ENCODE data around the gene HLA-DQB2.

HLA-DQB2 gene

DNA sequence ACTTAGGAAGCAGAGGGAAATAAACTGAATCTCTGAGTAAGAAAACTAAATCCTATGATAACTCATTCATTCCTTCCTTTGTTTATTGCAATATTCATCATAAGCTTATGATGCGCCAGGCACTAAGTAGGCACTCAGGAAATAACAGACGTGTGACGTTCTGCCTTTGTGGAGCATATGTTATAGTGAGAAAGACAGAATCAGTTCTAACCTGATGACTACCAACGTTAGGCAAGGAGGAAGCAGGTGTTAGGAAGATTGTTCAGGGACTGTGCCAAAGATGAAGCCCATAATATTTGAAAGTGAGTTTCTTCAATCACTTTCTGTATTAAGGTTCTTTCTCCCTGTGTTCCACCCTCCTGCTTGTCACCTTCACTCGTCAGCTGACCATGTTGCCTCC, 18.6 kb downstream of the HLA-DQB2 start:
- no peak for DNase-seq (ENCODE audit: low spot score)

DNA sequence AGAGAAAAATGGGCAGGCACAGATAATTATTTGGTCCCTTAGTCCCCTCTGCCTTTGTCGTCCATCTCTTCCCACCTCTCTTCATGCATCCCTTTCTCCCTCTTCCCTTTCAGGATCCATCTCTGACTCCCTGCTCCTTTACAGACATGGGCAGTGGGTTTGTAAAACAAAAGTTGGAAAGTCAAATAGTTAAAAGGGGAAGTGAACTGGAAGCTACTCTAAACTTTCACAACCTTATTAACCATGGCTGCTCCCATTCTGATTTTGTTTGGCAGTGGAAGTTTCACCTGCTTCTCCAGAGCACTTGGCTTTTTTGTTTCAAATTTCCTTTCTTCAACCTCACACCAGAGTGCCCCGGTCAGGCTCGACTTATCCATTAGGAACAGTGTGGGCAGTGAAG, 21.0 kb downstream of the HLA-DQB2 start:
- DNase-seq (ENCODE audit: low spot score), result no peak

DNA sequence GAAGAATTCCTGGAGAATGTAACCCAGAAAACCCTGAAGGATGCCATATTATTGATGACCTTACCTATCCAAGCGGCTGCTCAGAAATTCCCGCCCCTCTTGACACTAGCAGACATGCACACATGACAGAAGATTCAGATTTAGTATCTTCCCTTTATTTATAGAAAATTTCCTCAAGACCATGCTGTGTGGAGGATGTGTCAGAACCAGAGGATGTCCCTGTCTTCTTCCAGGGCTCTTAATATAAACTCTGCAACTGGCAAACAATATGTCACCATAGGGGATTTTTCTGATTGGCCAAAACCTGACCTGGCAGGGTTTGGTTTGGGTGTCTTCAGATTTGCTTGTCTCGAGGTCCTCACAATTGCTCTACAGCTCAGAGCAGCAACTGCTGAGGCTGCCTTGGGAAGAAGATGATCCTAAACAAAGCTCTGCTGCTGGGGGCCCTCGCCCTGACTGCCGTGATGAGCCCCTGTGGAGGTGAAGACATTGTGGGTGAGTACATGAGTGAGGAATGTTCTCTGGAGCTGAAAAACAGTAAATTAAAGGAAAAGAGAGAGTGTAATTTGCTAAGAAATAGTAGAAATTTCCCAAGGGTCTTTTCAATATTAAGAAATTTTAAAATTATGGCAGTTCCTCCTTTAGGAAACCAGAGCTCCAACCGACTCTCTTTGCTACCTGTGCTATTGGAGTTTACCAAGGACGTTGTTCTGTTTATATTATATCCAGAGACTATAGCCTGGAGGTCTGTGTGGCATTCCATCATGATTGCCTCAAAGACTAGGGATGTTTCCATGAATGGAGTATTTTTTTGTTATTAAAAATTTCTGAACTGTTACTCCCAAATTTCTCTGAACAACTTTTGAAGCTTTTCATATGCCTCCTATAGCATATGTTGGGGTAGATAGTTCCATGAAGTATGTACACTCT, 22.0 kb downstream of the HLA-DQB2 start, which contains the start of gene HLA-DQA2:
Gene HLA-DQA2, plus strand, starts transcription at position 361 of the 930 bp plus-strand sequence. Its CDS starts 53 bp downstream, at position 414.
- no peak for DNase-seq (ENCODE audit: low spot score)

DNA sequence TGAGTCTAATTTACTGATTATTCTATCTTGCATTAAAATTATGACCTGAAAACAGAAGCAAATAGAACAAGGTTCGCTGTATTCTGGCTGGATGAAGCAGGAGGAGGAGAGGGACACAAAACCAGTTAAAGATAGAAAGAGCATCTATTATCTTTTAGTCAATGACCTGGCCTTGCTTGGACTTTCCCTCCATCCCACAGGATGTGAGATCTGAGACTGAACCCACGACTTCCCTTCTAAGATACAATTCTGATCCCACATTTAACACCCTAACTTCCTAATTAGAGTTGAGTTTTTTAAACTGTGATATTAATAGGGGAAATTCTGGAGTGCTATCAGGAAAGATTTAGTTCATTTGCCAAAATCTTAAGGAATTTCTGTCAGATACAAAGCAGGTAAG, 25.2 kb downstream of the HLA-DQB2 start:
- DNase-seq (ENCODE audit: low spot score), result no peak

DNA sequence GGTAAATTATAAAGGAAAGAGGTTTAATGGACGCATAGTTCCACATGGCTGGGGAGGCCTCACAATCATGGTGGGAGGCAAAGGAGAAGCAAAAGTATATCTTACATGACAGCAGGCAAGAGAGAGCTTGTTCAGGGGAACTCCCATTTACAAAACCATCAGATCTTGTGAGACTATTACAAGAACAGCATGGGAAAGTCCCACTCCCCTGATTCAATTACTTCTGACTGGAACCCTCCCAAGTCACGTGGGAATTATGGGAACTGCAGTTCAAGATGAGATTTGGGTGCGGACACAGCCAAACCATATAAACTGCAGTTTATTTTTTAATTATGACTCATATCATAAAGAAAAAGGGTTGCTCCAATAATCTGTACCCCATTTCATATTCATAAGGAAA, 44.5 kb downstream of the HLA-DQB2 start:
- DNase-seq (ENCODE audit: low spot score), result no peak

DNA sequence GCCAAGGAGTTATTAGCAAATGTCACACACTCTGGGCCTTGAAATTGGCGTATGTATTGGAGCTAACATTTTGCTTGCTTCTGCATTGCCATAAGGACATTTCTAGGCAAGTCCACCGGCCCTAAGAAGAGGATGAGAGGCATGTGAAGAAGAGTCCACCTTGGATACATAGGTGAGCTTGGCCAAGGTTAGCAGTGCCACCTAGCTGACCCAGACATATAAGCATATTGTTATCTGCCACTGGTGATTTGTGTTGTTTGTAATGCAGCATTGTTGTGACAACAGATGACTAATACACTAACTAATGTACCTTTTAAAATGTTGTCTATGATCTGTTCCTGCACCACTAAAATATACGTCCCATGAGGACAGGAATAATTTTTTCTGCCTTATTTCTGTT, 46.9 kb downstream of the HLA-DQB2 start:
- DNase-seq (ENCODE audit: low spot score), result no peak

DNA sequence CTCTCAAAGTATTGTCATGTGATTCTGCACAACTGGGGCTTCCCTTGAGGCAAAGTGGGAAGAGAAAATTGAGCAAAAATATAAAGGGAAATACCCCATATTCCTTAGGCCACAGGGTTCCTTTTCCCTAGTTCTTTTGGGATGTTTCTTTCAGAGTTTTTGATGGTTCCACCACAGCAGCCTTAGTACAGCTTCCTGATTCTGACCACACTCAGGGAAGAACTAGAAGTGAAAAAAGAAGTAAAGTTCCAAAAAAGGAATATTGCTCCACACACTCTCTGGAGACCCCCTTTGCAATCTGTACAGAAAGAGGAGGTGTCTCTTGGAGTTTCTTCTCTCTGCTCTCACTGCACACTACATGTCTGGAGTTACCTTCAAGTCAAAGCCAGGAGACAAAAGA, 50.1 kb downstream of the HLA-DQB2 start:
- DNase-seq (ENCODE audit: low spot score), result no peak

DNA sequence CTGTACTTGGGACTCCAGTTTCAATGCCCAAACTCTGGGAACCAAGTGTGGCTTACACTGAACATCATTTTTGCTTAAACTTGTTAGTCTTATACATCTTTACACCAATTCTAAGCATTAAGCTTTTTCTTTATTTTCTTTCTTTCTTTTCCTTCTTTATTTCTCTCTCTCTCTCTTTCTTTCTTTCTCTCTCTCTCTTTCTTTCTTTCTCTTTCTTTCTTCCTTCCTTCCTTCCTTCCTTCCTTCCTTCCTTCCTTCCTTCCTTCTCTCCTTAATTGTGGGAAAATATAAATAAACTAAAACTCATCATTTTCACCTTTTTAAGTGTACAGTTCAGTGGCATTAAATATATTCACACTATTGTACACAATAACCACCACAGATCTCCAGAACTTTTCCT, 53.7 kb downstream of the HLA-DQB2 start:
- no peak for DNase-seq (ENCODE audit: low spot score)
